GM21390 (cell line): ENCODE results near the gene AFF3.
"Not testable (repeated sequence)": the region's sequence is repeated elsewhere in the genome, so short reads cannot be mapped to it uniquely, and the experiment has no call there.

Experiments used
- ATAC-seq: cut with Tn5 transposase; IDR thresholded peaks from one replicate; pipeline ENCODE4 v1.9.1; 2021; ENCODE audit not compliant: unreplicated experiment

Gene AFF3

DNA sequence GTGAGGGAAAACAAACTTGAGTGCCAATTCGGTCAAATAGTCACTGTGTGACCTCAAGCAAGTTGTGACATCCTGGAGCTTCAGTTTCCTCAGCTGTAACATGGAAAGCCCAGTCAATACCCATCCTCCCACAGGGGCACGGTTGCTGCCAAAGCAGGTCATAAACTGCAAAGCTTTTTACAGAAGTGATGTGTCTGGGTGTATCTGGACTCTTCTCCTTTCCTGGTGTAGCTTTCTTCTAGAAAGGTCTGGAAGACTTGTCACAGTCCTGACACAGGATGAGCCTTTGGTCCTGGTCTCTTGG, 4.2 kb upstream of the AFF3 start:
- no peak for ATAC-seq

DNA sequence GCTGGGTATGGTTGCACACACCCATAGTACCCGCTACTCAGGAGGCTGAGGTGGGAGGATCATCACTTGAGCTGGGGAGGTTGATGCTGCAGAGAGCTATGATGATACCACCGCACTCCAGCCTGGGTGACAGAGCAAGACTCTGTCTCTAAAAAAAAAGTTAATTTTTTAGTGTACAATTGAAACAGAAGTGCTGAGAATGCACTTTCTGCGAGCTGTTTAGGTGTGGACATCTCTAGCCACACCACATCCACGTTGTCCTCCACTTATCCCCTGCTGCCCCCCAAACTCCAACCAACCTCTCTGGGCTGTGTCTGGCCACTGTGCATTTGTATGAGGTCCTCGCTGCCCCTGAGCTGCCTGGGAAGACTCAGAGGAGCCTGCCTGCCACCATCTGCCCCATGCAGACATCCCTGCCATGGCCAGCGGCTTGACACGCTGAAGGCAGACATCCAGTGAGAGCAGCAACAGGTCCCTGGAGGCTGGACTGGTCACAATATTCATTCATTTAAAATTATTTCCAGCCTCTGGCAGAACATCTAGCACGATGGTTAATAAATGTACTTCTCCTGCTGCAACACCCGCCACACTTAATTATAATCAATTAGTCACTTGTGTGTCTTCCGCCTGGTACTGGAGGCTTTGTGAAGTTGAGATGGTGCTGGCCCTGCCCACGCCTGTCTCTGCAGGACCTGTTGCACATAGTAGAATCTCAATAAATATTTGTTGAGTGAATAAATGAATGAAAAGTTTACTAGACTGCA, 3.7 kb upstream of the AFF3 start:
- no peak for ATAC-seq

DNA sequence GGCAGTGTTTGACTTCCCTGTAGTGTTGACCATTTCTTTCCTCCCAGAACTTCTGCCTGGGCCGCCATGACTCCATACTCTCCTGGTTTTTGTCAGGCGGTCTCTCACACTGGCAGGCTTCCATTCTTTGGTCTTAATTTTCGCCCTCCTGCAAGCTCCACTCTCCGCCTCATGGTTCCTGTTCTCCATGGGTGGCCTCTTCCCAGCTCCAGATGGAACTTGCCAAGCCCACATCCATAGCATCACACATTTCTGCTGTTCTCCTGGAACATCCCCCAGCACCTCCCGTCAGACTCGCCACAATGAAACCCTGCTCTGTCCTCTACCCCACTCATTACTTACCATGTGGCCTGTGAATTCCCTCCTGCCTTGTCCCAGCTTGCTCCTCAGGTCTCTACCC, 896 bp upstream of the AFF3 start:
- ATAC-seq = no peak

DNA sequence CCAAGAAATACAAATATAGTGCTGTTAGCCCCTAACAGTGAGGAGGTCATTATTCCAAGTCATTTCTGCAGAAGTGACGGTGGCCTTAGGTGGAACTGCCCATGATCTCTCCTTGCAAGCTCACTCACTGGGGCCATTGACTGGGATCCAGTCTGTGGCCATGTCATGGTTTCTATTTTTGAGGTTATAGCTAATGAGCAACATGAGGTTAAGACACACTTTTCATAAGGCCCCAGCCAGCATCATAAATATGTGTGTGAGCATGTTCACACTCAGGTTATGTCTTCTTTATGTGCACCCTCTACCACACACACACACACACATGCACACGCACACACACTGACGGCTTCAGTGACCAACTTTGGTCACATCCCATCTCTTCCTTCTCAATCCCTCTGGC, 484 bp downstream of the AFF3 start:
- ATAC-seq = no peak

DNA sequence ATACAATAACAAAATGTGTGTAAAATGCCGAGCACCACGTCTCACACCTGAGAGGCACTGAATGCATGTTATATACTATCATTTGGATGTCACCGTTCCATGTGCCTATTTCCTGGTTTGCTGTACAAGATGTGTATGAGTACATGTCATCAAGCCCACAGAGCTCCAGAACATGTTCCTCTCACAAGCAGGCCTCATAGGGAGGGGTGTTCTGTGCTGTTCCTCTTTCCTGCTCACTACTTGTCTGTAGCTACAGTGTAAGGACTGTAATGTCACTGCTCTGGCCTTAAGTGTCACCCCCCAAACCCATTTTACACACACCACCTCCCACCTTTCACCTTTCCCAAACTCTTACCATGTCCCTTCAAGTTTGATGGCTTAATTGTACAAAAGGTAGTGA, 1.8 kb downstream of the AFF3 start:
- no peak for ATAC-seq

DNA sequence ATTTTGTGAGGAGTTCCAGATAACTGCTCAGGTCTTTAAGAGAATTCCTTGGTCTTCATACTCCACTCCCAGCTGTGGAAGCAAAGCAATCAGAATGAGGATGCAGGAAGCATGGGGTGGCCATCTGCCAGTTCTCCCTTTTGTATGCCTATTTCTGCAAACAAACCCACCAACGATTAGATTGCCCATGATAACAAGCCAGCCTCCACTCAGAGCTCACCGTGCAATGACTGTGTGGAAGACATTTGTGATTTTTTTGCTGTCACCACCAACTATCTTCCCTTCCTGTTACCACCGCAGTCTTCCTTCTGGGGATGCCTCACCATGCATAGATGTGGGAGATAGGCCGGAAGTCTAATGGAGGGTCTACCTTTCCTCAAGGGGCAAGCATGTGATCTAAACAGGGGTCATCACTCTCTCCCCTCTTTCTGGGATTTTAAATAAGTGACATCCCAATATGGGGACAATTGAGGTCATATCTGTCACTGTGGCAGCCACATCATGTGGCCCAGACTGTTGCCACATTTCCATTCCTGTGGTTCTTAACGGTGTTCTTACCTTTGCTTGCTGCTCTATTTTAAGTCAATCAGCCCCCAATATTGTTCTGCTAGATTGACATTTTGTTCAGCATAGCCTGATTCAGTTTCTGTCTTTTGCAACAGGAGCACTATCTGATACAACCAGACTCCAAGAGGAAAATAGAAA, 4.4 kb downstream of the AFF3 start:
- ATAC-seq = no peak

DNA sequence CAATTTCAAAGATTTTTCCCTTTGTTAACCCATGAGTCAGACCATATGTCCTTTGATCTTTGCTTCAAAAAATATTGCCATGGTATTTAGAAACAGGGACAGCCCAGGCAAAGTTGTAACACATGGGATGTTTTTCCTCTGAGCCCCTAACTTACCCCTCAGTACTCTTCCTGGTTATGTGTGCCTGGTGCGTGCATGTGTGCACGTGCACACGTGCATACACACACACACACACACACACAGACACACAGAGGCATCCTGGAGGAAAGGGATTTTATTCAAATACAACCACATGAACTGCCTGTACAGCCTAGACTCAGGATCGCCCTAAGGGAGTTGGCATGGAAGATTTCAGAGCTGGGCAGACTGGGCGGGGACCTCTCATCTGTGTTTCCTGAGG, 5.1 kb downstream of the AFF3 start:
- no peak for ATAC-seq

DNA sequence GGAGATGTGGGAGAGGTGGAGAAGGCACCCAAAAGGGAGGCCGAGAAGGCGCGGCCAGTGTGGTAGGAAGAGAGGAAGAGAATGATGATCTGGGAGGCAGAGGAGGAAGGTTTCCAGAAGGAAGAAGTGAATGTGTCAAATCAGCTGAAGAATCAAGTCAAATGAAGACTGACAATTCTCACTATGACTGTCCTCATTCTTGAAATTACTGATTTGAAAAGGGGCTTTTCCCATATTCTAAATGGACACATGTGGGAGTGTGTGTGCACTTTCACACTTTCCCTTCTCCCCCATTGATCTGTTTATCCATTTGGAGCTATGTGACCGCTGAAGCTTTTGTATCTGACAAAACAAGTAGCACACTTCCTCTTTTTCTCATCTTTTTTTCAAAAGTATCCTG, 6.1 kb downstream of the AFF3 start:
- ATAC-seq = no peak

DNA sequence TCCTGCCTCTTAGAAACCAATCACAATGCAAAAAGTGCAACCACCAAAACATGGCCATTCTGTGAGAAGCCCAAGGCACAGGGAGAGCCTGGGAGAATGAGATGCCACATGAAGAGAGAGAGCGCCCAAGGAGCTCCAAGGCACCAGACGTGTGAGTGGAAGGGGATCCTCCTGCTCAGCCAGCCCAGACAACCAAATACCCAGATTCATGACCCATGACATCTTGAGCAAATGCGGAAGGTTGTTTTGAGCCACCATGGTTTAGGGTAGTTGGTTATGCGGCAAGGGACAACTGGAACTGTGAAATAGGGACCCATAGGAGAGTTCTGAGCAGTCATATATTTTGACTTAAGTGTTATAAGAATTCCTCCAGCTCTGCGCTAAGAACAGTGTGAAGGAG, 7.0 kb downstream of the AFF3 start:
- ATAC-seq = no peak

DNA sequence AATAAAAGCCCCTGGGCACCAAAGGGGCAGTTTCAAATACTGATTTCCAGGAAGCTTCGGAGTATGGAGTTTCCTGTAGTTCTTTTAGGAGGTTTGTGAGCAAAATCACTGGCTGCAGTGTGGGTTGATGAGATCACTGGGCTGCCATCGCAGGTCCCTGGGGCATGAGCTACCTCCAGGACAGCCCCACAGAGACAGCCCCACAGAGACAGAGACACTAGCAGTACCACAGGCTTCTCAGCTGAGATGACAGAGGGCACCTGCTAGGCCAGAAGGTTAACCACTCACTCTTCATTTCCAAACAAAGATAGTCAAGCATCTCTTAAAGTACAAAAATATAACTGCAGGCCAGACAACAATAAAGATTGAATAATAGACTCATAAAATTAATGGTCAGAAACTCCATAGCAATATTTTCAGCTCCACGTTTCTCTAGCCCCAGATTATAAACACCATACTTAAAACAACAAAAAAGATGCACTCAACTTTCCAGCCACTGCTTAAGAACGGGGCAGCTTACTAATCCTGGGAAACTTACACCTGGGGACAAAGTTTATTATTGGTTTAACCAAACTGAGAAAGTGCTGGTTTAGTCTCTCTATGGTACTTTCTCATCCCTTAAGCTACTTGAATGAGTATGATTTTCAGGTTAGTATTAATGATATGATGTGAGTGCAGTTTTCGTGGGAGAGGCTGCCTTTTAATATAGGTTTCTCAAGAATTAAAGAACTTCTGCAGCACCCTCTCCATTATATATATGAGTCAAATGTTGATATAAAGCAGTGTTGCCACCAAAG, 11.6 kb downstream of the AFF3 start:
- ATAC-seq = no peak

DNA sequence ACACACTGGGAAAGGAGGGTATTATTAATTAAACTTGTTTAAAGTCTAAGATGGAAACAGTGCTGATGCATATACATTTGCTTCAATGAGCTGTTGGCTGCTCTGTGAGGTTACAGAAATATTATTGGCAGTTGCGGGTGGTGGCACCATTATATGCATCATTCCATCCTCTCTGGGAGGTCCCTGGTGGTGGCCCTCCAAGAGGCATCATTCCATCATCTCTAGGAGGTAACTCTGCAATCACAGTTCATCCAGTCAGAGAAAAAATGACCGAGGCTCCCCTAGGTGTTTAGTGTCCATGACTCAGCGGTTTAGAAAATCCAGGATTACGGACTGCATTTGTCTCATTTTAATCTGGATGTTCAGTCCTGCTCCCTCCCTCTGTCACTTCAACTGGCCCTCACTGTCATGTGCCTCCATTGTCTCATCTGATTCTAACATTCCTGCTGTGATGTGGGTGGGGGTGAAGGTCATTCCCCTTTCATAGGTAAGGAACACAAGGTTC, 15.4 kb downstream of the AFF3 start:
- no peak for ATAC-seq

DNA sequence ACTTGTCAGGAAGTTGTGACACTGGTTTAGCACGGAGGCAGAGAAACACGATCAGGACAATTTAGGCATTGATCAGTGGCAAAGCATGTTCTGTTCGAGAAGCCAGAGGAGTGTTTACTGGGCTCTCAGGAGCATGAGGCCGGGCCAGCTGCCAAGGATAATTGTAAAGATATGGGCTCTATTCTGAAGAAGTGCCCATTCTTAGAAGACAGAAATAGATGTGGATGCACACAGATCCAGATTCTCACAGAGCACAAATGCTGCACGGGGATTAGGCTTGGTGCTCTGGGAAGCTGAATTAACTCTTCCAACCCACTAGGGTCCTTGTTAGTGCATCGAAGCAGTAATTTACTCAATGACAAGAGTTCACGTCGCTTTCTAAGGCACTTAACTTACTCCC, 16.2 kb downstream of the AFF3 start:
- no peak for ATAC-seq

DNA sequence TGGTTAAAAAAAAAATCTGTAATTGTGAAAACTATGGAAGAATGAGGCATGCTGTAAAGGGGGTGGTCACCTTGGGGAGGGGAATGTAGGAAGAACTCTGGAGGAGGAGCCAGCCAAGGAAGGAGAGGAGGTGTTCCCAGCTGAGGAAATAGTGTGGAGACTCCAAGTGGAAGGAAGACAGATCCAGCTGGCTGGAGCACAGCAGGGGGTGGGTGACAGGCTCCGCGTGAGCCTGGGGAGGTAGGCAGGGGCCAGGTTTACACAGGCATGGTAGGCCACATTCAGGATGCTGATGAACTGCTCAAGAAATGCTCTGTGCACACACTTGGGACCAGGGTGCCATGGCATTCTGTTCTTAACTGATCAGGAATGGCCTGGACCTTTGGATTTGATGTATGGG, 16.8 kb downstream of the AFF3 start:
- no peak for ATAC-seq

DNA sequence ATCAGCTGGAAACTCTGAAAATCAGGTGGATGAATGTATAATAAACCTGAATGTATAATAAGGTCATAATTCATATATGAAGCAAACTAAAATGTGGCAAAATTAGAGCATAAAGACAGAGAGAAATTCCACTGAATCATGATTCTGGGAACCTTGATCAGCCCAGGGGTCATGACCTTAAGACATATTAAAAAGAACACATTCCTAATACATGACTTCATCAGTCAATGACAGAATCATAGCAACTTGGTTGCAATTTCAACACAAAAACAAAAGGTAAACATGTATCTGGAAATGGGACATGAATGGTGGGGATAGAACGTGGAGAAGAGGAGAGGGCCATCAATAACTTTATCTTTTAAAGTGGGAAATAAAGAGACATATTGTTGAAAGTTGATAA, 17.6 kb downstream of the AFF3 start:
- ATAC-seq = no peak

DNA sequence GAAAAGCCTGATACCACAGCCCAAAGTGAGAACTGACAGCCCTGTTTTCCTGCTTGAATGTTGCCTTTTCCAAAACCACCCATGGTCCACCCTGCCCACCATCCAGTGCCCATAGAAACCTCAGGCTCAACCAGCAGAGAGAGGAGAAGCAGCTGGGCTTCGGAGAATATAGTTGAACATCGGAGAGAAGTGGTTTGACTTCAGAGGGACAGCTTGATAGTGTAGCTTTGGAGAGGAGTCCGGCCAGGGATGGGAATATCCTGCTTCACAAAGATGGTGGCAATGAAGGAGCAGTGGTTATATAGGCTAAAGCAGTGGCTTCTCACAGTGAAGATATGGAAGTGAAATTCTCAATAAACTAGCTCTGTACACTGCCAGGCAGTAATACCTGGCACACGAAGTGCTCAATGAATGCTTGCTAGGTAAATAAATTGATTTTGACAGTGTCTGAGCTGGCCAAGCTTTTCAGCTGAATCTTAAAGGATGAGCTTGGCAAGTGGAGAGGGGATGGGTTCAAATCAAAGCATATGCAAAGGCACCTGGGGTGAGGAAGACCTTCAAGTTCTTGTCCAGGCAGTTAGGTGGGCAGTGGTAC, 21.2 kb downstream of the AFF3 start:
- ATAC-seq = no peak

DNA sequence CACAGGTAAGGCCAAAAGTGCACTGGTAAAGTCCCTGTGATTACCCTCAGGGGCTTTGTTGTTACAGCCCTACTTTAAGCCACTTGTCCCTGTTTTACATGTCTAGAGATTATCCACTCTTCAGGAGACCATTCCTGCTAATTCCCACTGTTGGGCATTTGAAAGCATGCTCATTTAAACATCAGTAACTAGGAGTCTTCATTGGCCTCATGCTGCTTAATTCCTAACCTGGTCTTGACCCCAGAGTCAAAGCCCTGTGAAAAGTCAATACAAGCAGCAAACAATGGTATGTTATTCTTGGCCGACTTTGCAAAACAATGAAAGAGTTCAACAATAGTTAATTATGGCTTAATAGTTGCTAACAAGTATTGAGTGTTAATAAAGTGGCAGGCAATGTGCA, 23.2 kb downstream of the AFF3 start:
- ATAC-seq = no peak

DNA sequence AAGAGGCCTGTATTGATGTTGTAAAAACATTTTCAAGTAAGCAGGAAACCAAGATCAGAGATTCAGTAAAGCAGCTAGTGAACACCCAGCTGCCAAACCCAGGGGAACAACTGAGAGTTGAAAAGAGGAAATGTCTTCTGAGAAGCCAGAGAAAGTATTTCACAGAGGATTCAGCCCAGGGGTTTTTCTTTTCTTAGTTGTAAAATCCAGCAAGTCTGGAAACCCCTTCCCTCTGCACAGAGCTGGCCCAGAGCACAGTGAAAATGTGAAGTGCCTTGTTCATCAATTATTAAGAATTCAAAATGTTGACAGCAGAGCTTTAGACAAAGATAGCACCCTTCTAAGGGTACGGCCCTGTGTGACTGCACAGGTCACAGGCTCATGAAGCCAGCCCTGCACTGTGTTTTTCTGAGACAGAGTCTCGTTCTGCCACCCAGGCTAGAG, 28.4 kb downstream of the AFF3 start:
- peak; percentile 72 for ATAC-seq

DNA sequence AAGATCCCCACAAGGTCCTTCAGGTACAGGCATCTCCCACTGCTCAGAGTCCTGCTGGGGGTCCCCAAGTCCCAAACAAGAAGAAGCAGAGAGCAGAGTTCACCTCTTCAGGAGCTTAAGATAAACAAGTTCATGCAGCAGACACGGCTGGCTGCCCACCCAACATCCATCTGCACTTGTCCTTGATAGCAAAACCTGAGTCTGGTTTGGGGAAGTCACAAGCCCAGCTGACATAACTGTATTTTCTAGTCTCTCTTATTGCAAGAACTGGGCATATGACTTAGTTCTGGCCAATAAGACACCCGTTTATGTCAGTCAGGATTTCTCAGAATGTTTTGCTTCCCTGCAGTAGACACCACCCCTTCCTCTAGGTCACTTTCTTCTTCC, 31.8 kb downstream of the AFF3 start:
- ATAC-seq = no peak

DNA sequence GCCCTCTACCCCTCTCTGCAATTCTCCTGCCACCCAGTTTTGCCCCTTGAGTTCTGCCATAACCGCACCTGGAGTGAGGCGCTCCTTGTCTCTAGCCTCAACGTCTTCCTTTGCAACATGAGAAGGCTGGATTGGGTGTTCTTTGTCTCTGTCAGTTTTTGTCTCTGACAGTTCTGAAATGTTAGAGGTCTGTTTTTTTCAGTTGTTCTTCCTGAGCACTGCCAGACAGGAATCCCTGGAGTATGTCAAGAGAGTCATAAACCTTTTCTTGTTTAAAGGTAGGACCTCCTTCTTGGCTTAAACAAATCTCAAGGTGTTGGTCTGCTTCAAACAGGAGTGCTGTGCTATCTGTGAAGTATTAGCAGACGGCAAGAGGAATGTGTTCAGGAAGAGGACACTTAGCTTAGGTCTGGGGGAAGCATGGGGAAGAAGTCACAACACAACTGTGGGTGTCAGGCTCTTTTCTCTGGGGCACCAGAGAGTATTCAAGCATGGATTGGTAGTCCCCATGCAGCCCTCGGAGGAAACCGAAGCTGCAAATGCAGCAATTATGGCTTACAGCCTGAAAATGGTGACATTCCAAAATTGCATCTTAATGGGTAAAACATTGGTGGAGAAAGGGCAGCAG, 32.3 kb downstream of the AFF3 start:
- ATAC-seq = no peak

DNA sequence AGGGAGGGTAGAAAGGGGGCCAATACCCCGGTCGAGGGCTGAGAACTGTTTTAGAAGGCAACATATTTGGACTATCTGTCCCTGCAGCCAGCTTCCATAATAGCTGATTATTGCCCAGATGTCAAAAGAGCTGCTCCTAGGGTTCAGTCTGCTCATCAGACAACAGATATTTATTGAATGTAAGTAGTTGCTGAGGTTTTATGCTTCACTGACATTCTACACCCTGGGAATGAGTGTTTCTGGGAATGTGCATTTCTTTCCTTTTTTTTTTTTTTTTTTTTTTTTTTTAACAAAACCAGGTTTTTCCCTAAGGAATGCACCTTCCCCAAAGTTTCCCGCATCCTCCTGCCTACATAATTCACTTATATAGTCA, 33.8 kb downstream of the AFF3 start:
- not testable (repeated sequence) for ATAC-seq
